Sigmoid colon (tissue), 7 donors: Measurements from ENCODE around the gene TMEM130. TPM values are rescaled to one million over a fixed set of nuclear protein-coding genes. Genes with fewer than 3 reads are reported as not detected.

Source experiments
- DNase-seq: peaks from one replicate; pipeline ENCODE4 v3.0.0-alpha.2; 2019
- H3K27ac ChIP-seq, 4 donors: fragments of 200-600 bp; sonication (generic); one replicate each; pipeline ENCODE4 v1.5.1; 2016 to 2019; ENCODE audit warnings: mild to moderate bottlenecking in 1 of 4
- H3K27me3 ChIP-seq, 3 donors: fragments of 200-600 bp; sonication (generic); one replicate each; pipeline ENCODE4 v1.5.1; 2019; ENCODE audit warnings: mild to moderate bottlenecking in 1 of 3
- H3K36me3 ChIP-seq, 4 donors: fragments of 200-600 bp; sonication (generic); one replicate each; pipeline ENCODE4 v1.5.1; 2016 to 2019
- H3K4me1 ChIP-seq, 4 donors: fragments of 200-600 bp; sonication (generic); one replicate each; pipeline ENCODE4 v1.5.1; 2017 to 2019
- H3K4me3 ChIP-seq, 4 donors: fragments of 200-600 bp; sonication (generic); one replicate each; pipeline ENCODE4 v1.5.1; 2017 to 2019; ENCODE audit warnings: mild to moderate bottlenecking in 2 of 4, moderate library complexity in 1 of 4
- H3K9me3 ChIP-seq, 4 donors: fragments of 200-600 bp in 3 of 4; sonication (generic) in 3 of 4; one replicate each; pipeline versions ENCODE4 v1.5.1 to v1.6.1; 2013 to 2019
- EP300 ChIP-seq, 4 donors: sonication (generic); formaldehyde crosslinking; IDR thresholded peaks; one replicate each; pipeline ENCODE4 v1.6.1; 2017; ENCODE audit warnings: antibody characterized with exemption in 4 of 4
- POLR2A ChIP-seq, 2 donors: fragments of 450-650 bp; IDR thresholded peaks; one replicate each; pipeline ENCODE4 v1.6.1; 2016; ENCODE audit warnings: antibody characterized with exemption in 2 of 2, mild to moderate bottlenecking in 2 of 2, moderate library complexity in 2 of 2
- POLR2AphosphoS5 ChIP-seq, 4 donors: sonication (generic); formaldehyde crosslinking; IDR thresholded peaks; one replicate each; pipeline ENCODE4 v1.6.1; 2017; ENCODE audit warnings: antibody characterized with exemption in 4 of 4
- WGBS, 2 donors: extraction: QIAGEN DNeasy Blood & Tissue Kit; methylation state at CpG; one replicate each; pipeline ENCODE4 v1.1.7; 2013; 5-methylcytosine and 5-hydroxymethylcytosine counted together
- intact Hi-C: fragments of 100-400 bp; cut with DNase I; formaldehyde crosslinking; loops from one replicate; pipeline ENCODE4 v1.15.1; 2023
- polyA plus RNA-seq, 3 donors: library from polyadenylated mRNA; stranded (reverse); fragments of 200-250 nt; gene quantifications; one replicate each; pipeline ENCODE4 v1.2.3, GENCODE V29; 2013
- total RNA-seq, 4 donors: library from RNA; depleted of rRNA; stranded (reverse); fragments of >200 nt; gene quantifications; one replicate each; pipeline ENCODE4 v1.1.0, GENCODE V29; 2016
- TF ChIP-seq, protein P1 (sequence below), 4 experiments: fragments of 450-650 bp in 3 of 4; fragments of 200-600 bp in 1 of 4; IDR thresholded peaks; one replicate each; pipeline ENCODE4 v1.5.1; 2016 to 2019; ENCODE audit warnings: antibody characterized with exemption in 4 of 4, mild to moderate bottlenecking in 3 of 4, moderate library complexity in 2 of 4
- donor health status: healthy with polysubstance abuse.
- donor health status: Bipolar disorder and iron deficiency.
- donor health status: healthy.

Gene TMEM130
- total and polyA plus RNA-seq, 7 donors: 2.1 to 3.3 (median 3.0) TPM; not detected in 2

DNA sequence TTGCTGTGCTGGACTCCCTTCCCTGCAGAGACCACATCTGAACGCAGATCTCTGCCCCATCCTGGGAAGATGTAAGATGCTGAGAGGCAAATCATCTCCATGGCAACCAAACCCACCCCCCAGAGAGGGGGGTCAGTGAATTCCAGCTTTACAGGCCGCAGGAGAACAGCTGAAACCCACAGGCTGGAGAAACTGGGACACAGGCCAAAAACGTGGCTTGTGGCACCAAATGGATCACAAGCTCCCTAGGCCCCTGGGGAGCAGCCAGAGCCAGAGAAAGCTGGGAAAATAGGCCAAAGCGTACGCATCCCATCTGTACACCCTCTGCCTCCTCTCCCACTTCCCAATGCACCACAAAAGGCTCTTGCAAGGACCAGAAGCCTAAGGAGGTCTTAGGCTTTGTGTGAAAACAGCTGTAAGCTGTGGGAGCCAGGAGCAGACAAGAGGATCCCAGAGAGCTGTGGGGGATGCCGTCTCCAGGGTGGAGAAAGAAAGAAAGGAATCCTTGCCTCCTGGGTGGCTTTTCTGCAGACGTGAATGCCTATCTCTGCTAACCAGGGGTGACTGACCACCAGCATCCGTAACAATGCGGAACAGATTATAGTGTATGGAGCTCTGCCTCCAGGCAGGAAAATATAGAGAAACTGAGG, 59.5 kb downstream of the TMEM130 start:
- Histone ChIP-seq H3K4me1 (no peaks in the 10 kb centered on the region), H3K4me3 (no peak overlapping the region), H3K36me3 (no peaks in the 10 kb centered on the region), H3K27ac (no peak overlapping the region), H3K9me3 (no peaks in the 10 kb centered on the region), H3K27me3 (no peaks in the 10 kb centered on the region)
- DNase-seq: no peak
- intact Hi-C loops: no loop called here
- no peak for TF ChIP-seq POLR2AphosphoS5 (IDR thresholded peaks at IDR 0.05)
- no peak for TF ChIP-seq POLR2A (IDR thresholded peaks at IDR 0.05)
- TF ChIP-seq EP300 (IDR thresholded peaks at IDR 0.05): no peak
- TF ChIP-seq, protein P1, sequence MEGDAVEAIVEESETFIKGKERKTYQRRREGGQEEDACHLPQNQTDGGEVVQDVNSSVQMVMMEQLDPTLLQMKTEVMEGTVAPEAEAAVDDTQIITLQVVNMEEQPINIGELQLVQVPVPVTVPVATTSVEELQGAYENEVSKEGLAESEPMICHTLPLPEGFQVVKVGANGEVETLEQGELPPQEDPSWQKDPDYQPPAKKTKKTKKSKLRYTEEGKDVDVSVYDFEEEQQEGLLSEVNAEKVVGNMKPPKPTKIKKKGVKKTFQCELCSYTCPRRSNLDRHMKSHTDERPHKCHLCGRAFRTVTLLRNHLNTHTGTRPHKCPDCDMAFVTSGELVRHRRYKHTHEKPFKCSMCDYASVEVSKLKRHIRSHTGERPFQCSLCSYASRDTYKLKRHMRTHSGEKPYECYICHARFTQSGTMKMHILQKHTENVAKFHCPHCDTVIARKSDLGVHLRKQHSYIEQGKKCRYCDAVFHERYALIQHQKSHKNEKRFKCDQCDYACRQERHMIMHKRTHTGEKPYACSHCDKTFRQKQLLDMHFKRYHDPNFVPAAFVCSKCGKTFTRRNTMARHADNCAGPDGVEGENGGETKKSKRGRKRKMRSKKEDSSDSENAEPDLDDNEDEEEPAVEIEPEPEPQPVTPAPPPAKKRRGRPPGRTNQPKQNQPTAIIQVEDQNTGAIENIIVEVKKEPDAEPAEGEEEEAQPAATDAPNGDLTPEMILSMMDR (IDR thresholded peaks at IDR 0.05): no peak
- WGBS, 2 donors: 69 to 78% methylated on average over 9 of the region's 9 CpGs

GRCh38 chr7:98808751-98809460, 60.9 kb downstream of the TMEM130 start:
- TF ChIP-seq POLR2A (IDR thresholded peaks at IDR 0.05): no peak
- TF ChIP-seq, protein P1 (IDR thresholded peaks at IDR 0.05): no peak
- no peak for TF ChIP-seq POLR2AphosphoS5 (IDR thresholded peaks at IDR 0.05)
- TF ChIP-seq EP300 (IDR thresholded peaks at IDR 0.05): no peak
- Histone ChIP-seq H3K4me3 (no peak overlapping the region), H3K9me3 (no peaks in the 10 kb centered on the region), H3K27ac (no peak overlapping the region), H3K4me1 (no peaks in the 10 kb centered on the region), H3K27me3 (peaks cover 0 to under 1% (median 0%) of the 10 kb centered on the region in 3 donors), H3K36me3 (no peaks in the 10 kb centered on the region)
- DNase-seq: no peak
- intact Hi-C loops: no loop called here
- WGBS, 2 donors: 73 to 81% methylated on average over 7 of the region's 7 CpGs

- H3K36me3 ChIP-seq: no peaks in the 10 kb centered on the region
- peaks cover 0 to 5% (median 0%) of the 10 kb centered on the region in 3 donors for H3K27me3 ChIP-seq
- intact Hi-C loops: no loop called here
- no peak overlapping the region for H3K27ac ChIP-seq
- 69 to 73% methylated on average over 11 of the region's 11 CpGs for WGBS, 2 donors
- H3K9me3 ChIP-seq: no peaks in the 10 kb centered on the region
- TF ChIP-seq EP300 (IDR thresholded peaks at IDR 0.05): no peak
- TF ChIP-seq POLR2AphosphoS5 (IDR thresholded peaks at IDR 0.05): no peak
- TF ChIP-seq POLR2A (IDR thresholded peaks at IDR 0.05): no peak
- TF ChIP-seq, protein P1 (IDR thresholded peaks at IDR 0.05): no peak
- DNase-seq: no peak
- no peak overlapping the region for H3K4me3 ChIP-seq
- H3K4me1 ChIP-seq: no peaks in the 10 kb centered on the region
Observed at GRCh38 chr7:98807068-98808048, 62.5 kb downstream of the TMEM130 start.

DNA sequence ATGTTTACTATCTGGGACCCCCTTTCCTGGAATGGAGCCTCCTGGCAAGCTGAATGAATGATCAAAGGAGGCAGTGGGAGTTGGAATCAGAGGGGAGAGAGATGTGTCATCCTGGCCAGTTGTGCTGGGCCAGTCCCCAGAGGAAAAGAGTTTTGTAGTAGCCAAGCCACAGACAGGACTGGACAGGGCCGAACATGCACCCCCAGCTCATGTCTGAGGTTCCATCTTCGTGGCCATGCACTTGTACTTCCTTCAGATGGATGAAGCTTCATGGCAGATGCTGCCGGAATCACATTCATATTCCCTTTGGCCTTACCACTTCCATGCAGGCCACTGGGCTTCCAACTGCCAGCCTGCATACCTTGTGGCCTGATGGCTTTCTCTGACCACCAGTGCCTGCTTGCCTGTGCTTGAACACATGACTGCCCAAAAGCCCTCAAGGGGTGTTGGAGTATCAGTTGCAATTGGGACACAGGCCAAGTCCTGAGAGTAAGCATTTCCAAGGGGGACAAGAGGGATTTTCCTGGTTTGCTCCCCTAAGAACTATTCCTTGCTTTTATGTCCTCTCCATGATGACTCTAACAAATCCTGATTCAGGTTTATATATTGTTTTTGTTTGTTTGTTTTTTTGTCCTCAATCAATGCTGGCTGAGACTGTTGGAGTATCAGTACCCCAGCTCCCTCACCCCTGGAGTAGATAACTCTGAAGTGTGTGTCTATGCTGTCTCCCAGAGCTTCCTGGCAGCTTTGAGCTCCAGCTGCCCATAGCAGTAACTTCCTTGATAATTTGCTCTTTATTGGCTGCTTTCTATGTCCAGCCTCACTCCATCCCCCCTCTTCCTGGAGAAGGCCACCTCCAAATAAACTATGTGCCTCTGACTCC, 63.6 kb downstream of the TMEM130 start:
- H3K4me1 ChIP-seq: no peaks in the 10 kb centered on the region
- peaks cover 0 to 5% (median 0%) of the 10 kb centered on the region in 3 donors for H3K27me3 ChIP-seq
- TF ChIP-seq, protein P1 (IDR thresholded peaks at IDR 0.05): no peak
- no peak for TF ChIP-seq POLR2AphosphoS5 (IDR thresholded peaks at IDR 0.05)
- no peak for TF ChIP-seq POLR2A (IDR thresholded peaks at IDR 0.05)
- TF ChIP-seq EP300 (IDR thresholded peaks at IDR 0.05): no peak
- intact Hi-C loops: no loop called here
- no peaks in the 10 kb centered on the region for H3K36me3 ChIP-seq
- no peak for DNase-seq
- no peak overlapping the region for H3K27ac ChIP-seq
- 68 to 79% methylated on average over 3 of the region's 3 CpGs for WGBS, 2 donors
- no peak overlapping the region for H3K4me3 ChIP-seq
- H3K9me3 ChIP-seq: peaks cover 0 to 7% (median 1%) of the 10 kb centered on the region in 4 donors
